Fibroblast of skin of scalp (primary cell): ENCODE data around the gene VSIG8.

Experiments
- DNase-seq: peaks from one replicate; pipeline ENCODE4 v3.0.0-alpha.2; 2013

The VSIG8 gene

GRCh38 chr1:159883134-159883533 lies 20.7 kb upstream of the VSIG8 start:
- DNase-seq, result no peak

DNA sequence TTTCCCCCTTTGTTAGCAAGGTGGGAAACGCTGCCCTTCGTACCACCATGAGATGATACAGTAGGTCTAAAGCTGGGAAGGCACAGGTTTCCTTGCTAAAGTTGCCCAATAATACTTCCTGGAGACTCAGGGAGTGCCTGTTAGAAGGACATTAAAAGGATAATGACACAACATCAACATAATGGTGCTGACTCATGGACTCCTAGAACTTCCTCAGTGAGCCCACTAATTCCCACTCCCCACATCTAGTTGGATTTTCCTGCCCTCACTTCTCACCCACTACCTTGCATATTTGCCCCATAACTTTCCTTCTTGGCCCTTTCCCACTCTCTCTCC lies 20.0 kb upstream of the VSIG8 start:
- DNase-seq, result no peak

GRCh38 chr1:159881622-159882526 lies 19.4 kb upstream of the VSIG8 start:
- DNase-seq, result peak; percentile 94

DNA sequence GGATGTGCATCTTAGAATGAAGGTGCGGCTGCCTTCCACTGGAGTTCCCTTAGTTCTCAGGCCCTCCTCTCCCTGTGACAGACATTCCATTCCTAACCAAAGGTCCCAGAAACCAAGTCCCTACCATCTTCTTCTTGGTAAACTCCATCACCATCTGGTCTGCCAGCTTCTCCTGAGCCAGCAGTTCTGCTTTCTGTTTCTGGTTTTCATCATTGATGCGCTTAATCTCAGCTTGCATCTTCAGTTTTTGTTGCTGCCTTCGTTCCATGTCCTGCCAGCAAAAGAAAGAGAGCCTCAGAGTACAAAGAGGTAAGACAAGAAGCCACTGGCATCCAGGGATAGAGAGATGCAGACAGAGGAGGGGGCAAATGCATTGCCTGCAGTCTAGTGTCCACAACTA lies 18.0 kb upstream of the VSIG8 start:
- DNase-seq, result no peak

- peak; percentile 69 for DNase-seq
Observed at GRCh38 chr1:159879977-159880376, 17.5 kb upstream of the VSIG8 start.

- no peak for DNase-seq
Observed at GRCh38 chr1:159879136-159879535, 16.7 kb upstream of the VSIG8 start.

GRCh38 chr1:159877695-159878444 lies 15.4 kb upstream of the VSIG8 start:
- no peak for DNase-seq

DNA sequence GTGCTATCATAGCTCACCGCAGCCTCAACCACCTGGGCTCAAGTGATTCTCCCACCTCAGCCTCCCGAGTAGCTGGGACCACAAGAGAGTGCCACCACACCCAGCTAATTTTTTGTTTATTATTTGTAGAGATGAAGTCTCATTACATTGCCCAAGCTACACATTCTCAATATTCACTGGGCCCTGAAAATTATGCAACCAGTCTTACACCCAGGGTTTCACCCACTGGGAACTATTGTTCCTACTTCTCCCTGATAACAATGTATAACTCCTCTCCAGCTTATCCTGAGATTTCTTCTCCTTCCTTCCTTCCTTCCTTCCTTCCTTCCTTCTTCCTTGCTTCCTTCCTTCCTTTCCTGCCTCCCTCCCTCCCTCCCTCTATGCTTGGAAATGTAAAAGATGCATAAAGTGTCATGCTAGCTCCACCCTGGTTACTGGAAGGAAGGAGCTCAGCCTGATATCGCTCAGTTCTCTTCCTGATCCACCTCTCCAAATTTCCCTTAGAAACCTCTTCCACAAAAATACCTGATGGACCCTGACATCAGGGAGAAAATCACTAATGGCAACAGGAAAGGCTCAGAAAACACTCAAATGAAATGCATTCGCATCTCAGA lies 11.2 kb upstream of the VSIG8 start:
- no peak for DNase-seq

DNA sequence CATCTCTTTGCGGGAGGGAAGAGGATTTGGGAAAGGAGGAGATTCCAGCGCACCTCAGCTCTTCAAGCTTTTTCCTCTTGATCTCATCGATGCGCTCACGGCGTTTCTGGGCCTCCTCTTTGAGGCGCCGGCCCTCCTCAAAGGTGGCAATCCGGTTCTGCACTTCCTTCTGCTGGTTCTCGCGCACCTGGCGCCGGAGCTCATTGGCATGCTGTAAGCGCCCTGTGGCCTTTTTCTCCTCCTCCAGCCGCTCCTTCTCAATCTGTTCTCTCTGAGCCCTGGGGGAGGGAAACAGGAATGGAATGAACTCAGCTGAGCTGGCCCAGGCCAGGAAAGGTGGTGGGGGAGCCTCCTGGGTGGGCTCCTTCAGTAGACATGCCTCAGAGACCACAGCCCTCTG lies 10.4 kb upstream of the VSIG8 start:
- no peak for DNase-seq

DNA sequence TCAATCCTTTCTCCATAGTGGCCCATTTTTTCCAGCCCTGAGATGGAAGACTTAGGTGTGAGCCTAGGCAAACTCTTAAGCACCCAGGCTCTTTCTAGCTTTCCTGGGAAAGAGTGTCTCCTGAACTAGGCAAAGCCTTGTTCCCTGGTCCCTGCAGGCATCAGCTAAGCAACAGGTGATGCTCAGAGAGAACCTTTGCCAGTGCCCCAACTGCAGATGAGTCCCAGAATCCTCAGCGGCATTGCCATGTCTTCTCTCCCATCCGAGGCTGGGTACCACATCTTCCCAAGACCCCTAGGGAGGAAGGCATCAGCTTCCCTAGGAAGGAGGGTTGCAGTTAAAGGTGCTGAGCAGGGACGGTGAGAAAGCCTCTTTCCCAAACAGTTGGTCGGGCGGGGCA lies 8.2 kb upstream of the VSIG8 start:
- DNase-seq, result no peak

GRCh38 chr1:159869607-159870006 lies 7.2 kb upstream of the VSIG8 start:
- DNase-seq, result no peak

DNA sequence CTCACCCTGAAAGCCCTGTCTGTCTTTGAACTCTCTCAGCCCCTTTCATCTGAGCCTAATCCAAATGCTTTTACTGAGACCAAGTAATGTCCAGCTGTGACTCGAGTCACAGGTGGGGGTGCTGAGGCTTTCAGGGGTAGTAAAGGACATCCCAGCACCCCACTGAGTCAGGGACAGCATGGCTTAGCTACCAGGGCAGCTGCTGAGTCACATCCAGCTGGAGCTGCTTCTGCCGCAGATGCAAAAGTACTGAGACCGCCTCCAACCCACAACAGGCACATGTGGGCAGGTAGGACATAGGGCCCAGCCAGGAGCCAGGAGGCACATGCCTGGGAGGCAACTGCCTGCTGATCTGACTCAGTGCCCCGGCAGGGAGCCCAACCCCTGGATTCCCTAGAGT lies 6.7 kb upstream of the VSIG8 start:
- DNase-seq, result no peak

GRCh38 chr1:159868766-159869165 lies 6.3 kb upstream of the VSIG8 start:
- DNase-seq, result no peak

DNA sequence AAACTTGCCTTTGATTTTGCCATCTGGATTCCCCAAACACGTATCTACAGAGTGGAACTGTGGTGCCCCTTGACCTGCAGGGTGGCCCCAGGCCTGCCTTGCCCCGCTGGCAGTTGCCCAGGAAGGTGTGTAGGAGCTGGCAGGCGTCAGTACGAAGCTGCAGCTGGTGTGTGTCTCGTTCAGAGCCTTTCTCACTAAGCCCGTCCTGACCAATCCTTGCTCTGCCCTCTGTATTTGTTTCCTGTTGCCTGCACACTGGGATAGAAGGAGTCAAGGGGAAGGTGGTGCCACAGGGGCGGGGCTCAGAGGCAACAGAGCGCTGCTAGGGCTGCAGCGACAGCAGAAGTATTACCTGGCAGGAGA lies 5.2 kb upstream of the VSIG8 start:
- DNase-seq, result no peak

DNA sequence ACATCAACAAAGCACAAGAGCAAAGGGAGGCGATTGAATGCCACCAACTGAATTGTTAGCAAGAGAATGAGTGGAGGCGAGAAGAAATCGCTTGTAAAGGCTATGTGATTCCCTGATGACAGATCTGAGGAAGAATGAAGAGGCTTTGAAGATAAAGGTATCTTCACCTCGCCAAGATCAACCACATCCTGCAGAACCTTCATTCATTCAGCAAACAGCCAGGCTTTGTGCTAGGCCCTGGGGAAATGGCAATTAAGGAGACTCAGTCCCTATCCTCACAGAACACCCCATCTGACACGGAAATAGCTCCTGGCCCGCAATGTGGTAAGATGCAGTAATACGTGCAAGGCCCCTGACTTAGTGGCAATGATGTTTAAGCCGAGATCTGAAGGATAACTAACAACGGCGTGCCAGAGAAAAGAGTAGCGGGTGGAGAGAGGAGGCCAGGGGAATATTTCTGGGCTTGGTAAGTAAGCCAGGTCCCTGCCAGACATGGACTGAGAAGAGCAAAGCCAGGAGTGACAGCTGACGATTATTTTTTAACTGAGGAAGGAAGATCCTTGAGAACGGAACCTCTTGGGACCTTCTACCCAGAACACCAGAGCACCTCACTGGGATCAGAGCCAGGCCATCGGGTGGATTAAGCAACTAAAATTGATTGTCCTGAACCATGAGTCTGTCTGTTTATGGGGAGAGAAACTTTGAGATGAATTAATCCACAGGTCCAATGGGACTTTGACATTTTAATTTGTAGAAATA lies 4.6 kb upstream of the VSIG8 start:
- DNase-seq, result no peak

DNA sequence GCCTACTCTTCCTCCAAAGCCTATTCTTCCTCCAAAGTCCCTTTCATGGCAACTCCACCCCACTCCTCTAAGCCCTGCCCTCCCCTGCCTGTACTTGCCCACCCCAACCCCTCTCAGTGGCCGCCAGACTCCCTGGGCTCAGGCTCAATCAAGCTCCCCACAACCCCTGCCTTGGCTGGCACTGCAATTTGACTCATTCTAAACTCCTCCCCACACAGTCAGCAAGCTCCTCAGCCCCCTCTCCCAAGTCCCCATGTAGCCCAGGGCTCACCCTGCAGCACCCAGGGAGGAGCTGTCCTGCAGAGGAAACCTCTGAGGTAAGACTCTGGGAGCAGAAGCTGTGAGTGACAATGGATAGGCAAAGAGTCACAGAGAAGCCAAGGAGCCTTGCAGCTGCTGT lies 3.6 kb upstream of the VSIG8 start:
- DNase-seq, result no peak

- DNase-seq, result no peak
Observed at GRCh38 chr1:159864262-159864661, 1.8 kb upstream of the VSIG8 start.

- no peak for DNase-seq
Observed at GRCh38 chr1:159862031-159862430, 426 bp downstream of the VSIG8 start.

DNA sequence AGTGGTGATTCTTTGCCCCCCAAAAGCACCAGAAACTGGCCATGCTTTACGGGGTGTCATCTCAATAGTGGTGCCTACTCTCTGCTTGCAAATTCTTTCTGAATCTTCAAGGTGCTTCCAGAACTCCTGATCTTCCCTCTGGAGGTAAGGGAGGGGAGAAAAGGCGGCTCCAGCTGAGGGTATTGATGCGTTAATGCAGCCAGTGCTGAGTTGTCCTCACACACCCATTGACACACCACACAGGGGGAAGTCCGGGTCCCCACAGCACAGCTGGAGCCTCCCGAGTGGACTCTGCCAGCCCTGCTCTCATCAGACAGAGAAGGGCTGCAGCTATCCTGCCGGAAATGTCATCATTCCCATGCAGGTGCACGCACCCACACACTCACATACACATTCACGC lies 1.2 kb downstream of the VSIG8 start:
- DNase-seq, result no peak

DNA sequence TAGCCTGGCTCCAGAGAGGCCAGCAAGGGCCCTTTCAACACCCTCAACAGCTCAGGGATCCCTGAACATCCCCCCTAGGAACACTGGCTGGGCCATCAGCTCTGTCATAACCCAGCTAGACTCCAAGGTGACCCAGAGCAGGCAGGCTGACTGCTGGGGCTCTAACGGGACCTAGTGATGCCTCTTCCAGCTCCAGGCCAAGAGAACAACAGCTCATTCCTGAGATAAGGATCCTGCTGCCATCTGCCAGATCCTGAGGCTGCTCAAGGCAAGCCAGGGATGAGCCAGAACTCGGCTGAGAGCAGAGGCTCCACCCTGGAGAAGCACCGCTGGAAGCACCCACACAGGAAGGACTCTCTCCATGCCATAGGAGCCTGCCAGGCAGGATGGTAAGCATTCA lies 2.0 kb downstream of the VSIG8 start:
- no peak for DNase-seq

DNA sequence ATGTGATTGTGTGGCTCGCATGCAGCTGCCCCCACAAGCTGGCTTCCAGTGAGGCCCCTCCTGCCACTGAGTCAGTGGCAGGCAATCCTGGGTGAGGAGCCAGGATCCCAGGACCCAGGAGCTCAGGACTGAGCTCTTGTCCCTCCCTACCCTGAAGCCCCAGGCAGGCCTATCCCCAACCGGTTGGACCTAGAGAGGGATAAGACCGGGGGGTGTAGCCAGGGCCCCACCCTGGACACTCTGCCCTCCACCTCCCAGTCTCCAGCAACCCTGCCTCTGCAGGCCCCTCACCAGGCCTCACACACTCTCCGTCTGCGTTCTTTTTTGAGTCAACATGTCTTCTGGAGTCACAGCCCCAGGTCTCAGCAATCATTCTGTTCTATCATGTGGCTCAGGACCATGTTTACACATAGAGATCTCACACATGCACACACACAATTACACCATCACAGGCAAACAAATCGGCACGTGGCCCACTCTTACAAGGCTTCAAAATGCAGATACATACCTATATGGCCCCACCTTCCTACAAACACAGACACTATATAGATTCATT lies 2.6 kb downstream of the VSIG8 start:
- no peak for DNase-seq

DNA sequence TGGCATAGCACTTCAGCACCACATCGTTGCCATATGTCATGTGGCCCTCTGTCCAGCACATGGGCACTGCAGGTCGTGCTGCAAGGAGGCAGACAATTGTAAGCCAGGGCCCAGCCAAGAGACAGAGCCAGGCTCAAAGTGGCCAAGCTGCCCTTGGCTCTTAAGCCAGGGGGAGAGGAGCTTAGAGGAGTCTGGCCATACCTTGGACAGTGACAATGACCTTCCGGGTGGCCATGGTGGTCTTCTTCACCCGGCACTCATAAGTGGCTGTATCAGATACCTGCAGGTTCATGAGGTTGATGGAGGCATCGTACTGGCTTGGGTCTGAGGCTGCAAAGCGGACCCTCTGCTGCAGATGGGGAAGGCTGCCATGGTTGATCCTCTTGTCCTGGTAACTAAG lies 4.6 kb downstream of the VSIG8 start:
- DNase-seq, result no peak

DNA sequence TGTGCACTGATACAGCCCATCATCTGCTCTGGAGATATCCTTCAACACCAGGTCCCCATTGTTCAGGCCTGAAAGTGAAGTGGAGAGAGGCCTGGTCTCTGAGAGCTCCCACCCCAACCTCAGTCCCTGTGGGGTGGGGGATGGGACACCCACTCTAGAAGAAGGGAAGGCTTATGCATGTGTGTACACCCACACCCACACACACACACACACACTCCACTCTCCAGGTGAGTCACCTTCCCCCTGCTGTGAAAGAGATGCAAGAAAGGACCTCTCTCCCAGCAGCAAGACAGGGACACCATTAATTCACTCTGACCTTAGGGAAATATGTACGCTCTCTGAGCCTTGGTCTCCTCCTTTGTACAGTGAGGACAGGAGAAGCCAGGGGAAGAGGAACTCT lies 5.9 kb downstream of the VSIG8 start:
- DNase-seq, result no peak
